NCI-H2171 (cell line): Measurements from ENCODE around the gene MIPOL1.
A peak's percentile ranks its signal among the peaks of the same experiment; 100 is the strongest.

Experiments used
- DNase-seq: peaks from one replicate; lab custom pipeline; 2025; lab: John Stamatoyannopoulos, UW

The MIPOL1 gene

DNA sequence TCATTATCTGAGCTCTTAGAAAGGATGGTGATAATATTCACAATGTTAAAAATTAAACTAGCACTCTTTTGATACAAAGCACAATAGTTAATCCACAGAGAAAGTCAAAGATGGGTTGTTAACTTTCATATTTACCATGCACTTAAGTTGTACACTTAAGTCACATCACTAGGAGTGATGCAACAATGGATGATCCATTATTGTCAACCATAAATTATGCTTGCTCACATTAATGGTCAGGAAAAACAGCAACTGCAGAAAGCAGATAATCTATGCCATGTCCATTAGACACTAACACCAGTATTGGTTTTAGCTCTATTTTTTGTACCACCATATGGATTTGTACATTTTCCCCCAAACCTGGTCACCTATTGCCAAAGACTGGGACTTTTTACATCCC is 201.8 kb downstream of the MIPOL1 start:
- DNase-seq, result no peak

DNA sequence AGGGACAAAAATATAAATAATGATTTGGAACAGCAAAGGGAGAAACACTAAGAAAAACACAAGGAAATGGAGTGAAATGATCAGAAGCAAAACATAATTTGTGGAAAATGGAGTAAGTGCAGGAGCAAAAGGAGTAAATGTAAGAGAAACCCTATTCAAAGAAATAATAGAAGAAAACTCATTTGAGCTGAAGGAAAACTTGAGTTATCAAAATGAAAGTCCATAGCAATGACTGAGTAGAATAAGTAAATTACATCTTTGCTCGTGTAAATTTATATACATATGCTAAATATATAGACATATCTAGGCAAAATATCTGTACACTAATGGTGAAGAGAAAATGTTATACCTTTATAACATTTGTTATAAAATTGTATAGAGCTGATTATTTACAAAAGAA is 203.4 kb downstream of the MIPOL1 start:
- DNase-seq, result no peak

DNA sequence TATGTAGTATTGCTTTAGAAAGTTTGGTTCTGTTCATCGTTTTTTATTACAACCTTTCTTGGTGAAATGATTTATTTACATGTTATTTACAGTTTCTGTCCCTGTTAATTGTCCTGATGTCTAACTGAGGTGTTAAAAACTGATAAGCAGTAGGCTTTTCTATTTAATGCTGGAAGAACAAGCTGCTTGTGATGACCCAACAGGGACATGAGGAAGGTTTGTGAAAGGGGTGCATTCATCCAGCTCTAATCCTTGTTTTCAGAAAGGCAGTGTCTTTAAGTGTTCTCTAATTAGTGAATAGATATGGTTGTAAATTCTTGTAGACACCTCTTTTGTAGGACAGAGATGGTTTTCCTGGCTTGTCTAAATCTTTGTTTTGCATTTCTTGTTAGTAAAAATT is 205.9 kb downstream of the MIPOL1 start:
- no peak for DNase-seq

DNA sequence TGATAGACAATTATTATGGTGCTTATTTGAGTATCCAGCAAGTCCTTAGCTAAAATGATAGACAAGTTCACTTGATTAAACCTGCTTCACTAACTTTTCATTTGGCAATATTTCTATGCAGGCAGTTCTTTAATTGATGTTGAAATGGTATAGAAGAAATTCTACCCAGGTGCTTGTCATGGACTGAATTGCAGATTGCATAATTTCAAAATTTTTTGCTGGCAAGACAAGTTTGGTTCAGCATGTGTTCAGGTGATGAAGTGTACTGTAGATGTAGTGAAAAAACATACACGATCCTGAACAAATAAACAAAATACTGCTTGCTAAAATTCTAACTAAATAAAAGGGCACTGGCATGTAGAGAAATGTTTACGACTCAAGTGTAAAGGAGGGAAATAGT is 208.4 kb downstream of the MIPOL1 start:
- no peak for DNase-seq

DNA sequence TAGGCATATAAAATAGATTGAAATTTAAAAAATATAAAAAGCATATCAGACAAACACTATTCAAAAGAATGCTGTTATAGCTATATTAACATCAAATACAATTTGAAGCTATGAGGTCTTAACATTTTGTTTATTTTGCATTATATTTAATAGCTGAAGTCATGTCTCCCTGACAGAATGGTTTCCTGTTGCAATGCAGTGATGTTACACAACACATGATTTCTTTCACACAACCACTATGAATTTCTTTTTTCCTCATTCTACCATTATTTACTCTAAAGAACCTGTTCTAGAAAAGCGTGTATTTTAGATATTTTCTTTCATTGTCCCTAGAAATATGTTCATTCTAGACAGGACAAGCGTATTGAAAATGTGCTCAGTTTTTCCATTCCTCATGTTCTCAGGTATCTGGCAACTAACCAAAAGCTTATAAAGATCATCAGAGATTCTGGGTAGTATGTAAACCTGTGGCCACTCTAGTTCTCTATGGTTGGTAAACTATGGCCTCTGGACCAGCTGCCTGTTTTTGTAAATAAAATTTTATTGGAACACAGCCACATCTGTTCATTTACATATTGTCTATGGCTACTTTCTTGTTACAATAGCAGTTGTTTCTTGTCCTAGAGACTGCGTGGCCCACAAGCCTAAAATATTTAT is 213.5 kb downstream of the MIPOL1 start:
- DNase-seq, result no peak

DNA sequence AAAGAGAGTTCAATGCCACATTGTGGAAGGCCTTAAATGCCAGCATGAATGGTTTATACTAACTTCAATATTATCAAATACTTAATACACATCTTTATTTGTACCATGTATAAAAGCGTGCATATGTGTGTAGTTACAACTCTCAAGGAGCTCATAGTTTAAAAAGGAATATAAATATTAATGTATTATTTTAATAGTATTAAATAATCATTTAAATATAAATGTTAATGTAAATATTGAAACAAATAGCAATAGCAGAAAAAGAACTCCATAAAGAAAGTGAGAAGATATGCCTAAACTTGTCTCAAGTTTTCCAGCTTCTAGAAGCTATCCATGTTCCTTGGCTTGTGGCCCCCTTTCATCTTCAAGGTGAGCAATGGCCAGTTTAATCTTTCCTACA is 215.3 kb downstream of the MIPOL1 start:
- no peak for DNase-seq

DNA sequence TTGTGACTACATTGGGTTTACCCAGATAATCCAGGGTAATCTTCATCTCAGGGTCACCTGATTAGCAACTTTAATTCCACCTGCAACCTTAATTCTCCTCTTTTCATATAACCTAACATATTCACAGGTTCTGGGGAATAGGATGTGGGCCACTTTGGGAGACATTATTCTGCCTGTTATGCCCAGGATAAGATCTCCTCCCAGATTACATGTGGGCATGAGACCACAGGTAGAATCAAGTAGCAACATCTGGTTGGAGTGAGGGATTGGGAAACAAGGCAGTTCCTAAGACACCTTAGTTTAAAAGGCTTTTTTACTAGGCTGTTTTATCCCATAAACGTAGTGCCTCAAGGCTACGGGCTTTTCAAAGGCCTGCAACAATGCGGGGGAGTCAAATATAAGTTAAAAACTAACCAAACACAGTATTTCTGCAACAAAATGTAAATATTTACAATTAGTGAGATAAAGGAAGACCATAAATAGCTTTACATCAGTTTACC is 215.8 kb downstream of the MIPOL1 start:
- DNase-seq, result no peak

DNA sequence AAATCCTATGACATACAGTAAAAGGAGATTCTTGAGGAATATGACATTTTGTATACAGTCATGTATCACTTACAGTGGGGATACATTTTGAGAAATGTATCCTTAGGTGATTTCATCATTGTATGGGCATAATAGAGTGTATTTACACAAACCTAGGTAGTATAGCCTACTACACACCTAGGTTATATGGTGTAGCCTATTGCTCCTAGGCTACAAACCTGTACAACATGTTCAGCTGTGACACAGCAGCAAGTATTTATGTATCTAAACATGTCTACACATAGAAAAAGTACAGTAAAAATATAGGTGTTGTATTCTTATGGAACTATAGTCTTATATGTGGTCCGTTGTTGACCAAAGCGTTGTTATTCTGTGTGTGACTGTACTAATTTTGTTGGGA is 218.5 kb downstream of the MIPOL1 start:
- no peak for DNase-seq

DNA sequence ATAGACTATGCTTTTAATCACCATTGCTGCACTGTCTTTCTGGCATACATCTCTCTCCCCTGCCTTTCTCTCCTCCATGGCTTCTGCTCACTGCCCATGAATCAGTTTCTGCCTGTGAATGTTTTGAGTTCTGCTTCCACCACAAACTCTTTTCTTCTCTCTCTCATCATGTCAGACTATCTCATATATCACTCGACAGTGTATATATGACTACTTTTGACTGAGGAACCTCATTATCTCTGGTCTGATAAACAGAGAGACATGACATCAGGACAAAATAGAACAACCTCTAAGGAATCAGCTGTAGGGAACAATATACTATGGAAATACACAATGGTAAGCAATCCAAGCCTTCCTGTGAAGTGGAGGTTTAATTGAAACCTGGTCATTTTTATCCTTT is 219.4 kb downstream of the MIPOL1 start:
- no peak for DNase-seq

DNA sequence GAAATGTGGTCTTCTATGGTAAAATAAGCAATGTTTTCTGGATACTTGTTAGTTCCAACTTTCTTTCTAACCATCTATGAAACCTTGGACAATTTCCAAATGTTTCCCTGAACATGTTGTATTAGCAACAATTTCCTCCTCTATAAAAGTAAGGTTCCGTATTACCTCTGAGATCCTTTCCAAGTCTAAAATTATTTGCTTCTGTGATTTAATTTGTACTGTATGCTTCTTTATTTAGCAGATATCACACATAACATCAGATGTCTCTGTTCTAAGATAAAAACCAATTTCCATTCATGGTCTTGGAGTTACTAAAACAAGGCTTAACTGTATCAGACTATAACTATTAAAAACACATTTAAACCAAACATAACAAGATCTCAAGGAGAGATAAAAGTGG is 220.1 kb downstream of the MIPOL1 start:
- no peak for DNase-seq

DNA sequence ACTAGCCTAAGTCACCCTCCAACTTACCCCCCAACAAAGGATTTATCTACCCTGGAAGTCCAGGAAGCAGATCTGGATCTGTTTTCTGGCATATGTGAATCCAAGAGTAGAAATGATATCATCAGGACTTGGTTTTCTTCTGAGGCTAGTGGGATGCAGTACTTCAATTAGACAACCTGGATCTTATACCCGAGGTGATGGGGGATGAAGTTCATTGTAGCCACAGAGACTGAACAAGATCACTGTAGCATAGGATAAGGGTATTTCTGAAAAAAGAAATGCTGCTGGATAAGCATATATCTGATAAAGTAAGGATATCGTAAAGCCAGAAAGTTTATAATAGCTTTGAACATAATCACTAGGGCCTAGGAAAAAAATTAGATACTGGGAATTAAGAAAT is 222.9 kb downstream of the MIPOL1 start:
- no peak for DNase-seq

DNA sequence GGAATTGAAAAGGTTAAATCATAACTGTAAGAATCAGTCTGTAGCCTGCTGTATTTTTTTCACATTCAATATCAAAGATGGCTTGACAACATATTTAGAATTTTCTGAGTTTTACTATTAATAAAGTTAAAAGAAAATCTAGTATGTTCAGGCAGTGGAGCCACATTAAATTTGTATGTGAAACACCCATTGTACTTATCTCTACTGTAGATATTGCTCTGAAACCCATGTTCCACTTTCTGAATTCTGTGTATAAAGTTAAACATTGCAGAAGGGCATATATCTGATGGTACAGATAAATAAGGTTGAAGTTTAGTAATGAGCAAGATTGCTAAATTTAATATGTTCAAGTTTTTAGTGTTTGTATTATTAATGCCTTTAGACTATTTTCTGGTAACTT is 224.6 kb downstream of the MIPOL1 start:
- DNase-seq, result no peak

DNA sequence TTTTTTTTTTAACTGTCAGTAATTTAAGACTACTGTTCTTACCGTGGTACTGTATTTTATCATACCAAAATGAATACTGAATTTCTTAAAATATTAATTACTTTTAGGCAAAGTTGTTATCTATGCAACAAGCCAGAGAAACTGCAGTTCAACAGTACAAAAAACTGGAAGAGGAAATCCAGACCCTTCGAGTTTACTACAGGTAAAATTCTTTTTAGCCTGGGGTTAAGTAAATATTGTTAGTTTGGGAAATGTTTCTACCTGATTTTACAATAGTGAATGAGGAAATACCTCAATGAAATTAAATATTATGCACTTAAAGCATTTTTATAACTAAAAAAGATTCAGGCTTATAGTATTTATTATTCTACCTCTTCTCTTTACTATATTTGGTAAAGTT is 225.0 kb downstream of the MIPOL1 start:
- no peak for DNase-seq

DNA sequence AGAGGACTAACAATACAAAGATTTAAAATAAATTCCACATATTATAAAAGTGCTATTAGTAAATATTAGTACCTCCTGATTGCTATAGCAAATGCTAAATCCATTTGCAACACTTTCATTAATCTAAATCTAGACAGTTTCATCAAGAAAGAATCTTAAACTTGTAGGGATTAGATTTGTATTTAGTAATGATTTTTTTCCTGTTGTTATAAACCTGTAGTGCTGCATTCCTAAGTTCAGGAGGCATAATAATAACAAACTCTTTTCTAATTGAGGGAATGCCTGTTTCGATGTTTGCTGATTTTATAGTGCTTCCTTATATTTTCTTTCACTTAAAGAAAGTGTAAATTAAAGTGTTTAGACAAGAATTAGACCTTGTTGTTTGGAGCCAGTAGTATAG is 231.2 kb downstream of the MIPOL1 start:
- DNase-seq, result no peak

DNA sequence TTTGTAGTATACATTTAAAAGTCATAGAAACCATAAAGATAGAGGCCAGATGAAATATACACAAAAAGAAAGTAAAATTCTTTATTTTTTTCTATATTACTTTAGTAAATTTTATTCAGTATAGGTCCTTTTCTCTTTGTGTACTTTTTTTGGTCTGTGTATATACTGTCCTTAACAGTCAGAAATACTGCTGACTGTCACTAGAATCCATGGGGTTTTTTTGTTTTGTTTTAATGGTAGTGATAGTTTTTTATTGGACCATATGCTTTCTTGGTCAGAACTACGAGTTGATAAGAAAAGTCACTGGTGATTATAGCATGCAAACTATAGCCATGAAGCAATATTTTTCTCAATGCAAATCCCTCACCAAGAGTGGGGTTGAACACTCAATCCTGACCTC is 231.9 kb downstream of the MIPOL1 start:
- DNase-seq, result no peak

DNA sequence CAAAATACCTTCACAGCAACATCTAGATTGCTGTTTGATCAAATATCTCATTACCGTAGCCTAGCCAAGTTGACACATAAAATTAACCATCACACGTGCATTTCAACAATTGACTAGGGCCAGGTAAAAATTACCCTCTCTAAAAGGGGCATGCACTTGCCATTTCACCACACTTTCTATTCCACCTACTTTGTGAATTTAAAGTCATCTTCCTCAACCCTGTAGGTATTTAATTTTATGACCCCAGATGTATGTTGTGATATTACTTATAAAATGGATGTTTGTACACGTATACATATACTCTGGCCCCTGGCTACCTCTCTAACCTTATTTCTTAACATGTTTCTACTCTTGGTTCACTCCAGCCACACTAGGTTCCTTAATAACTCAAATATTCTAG is 237.1 kb downstream of the MIPOL1 start:
- no peak for DNase-seq

DNA sequence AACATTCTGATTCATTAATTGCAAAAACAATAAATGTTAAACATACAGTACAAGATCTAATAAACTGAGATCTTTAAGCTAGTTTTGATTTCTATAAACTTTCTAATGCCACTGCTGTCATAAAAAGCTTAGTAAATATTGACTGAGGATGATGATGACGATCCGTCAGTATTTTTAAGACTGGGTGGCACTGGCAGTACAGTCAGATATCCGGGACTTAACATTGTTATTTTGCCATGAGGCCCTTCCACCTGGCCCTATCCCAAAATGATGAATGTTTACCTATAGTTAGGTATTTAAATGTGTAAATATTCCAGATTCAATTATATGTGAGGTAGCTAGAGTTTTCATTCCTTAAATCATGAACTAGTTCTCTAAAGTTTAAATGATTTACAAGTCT is 238.8 kb downstream of the MIPOL1 start:
- DNase-seq, result no peak

DNA sequence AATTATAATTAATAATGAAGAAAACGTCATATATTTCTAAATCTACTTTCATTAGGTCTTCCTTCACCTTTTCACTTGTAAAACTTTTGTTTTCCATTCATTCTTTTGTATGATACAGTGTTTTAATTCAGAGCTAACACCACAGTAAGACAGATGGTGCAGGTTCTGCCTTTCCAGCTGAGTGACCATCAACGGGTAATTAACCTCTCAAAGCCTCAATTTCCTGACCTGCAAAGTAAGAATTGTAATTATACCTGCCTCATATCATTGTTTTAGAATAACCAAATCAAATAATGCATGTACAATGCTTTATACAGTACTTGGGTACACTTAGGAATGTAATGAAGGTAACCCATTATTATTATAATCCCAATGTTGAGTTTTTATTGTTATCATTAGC is 239.8 kb downstream of the MIPOL1 start:
- peak; percentile 54 for DNase-seq

DNA sequence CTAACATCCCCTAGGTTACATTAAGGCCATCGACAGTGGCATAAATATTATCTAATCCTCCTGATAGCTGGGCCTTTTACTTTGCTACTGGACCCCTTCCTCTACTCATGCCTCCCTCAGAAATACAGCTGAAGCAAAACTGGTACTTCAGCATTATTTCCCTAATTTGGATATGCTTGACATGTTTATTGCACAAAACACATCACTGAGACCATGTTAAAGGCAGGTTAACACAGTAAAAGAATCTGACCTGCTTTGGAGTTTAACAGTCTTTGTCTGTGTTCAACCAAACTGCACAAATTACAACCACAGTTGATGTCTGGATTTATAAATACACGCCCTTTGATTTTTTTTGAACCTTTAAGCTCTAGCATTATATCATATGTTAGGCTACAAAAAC is 240.7 kb downstream of the MIPOL1 start:
- no peak for DNase-seq

DNA sequence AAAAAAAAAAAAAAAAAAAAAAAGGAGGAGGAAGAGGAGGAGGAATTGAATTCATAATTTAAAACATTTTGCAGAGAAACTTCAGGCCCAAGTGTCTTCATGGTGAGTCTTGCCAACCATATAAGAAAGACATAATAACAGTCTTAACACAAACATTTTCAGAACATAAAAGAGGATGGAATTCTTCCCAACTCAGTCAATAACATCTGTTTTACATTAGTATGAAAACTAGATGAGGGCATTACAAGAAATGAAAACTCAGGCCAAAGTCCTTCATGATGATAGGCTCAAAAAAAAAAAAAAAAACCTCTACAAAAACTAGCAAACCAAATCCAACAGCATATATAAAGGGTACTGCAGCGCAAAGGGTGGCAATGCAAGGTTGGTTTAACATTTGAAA is 245.7 kb downstream of the MIPOL1 start:
- DNase-seq, result no peak

DNA sequence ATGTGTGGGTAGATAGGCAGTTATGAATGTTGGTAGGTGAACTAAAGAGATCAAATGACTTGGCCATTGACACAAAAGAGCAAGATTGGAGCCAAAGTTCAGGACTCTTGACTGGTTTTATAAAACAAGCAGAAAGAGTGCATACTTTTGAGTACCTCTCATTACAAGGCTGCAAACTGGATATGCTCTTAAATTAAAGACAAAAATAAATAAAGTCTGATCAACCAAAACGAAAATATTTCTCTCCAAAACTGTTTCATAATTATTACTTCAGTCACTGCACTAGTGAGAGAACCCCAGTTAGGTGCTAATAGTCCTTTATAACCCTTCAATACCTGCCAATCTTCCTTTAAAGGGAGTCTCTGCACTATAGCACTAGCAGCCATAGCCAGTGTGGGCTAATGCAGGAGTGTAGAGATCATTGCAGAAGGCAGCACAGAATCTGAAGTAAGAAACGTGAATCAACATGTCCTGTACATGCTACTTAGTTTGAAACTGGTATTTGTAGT is 250.2 kb downstream of the MIPOL1 start:
- DNase-seq, result no peak

DNA sequence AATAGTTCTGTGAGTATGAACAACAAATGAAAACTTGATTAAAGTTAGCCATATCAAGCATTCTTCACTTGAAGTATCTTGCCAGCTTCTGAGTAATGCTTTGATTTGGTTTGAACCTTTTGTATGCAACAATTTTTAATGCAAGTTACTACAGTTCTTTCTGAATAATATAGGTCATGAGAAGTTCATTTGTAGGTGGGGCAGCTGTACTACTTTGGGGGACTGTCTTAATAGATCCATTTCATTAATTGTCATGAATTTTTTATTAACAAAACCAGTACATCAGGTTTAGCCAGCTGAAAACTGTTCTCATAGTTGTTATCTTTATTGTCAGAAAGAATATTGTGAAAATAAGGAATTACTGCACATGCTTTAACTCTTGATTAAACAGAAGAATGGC is 254.6 kb downstream of the MIPOL1 start:
- DNase-seq, result no peak

DNA sequence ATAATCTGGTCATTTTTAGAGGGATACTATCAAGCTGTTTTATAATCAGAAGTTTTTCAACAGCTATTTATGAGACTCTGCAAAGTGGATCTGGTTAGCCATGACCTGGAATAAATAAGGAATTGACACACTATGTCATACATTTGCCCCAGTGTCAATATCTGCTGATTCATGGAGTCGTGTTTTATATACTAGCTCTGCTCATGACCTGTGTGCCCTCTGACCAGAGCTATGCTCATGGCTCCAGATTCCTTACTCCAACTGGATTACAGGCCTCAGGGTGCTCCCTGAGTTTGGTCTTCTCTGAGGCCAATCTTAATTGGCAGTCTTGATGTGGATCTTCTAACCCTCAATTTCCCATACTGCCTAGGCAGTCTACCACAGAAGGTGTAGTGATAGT is 256.2 kb downstream of the MIPOL1 start:
- no peak for DNase-seq

DNA sequence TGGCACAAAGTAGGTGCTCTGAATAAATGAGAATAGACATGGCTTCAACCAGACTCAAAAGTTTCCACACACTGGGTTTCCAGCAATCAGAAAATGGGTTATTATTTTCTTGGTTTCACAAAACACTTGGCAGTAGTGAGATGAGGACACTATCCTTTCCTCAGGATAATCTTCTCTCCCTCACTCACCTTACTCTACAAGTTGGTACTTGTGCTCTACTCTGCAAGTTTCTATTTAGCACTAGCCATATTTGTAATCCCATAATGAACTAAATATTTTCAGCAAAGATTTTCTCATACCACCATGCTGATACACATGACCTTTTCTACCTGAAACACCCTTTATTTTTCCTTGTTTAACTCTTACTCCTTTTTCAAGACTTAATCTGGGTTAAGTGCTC is 259.6 kb downstream of the MIPOL1 start:
- no peak for DNase-seq
